ENCODE data around the gene MDM2.

MDM2 gene

GRCh38 chr12:68878283-68878682 is 70.3 kb downstream of the MDM2 start:
- H3K27ac ChIP-seq (ENCODE audit: low read length): no peak overlapping the region
- no peaks in the 10 kb centered on the region for H3K4me1 ChIP-seq (ENCODE audit: control insufficient read depth, low read depth, low read length)
- H3K9me3 ChIP-seq (ENCODE audit: control insufficient read depth, low read depth, low read length): no peaks in the 10 kb centered on the region
- H3K9ac ChIP-seq (ENCODE audit: low read length): no peak overlapping the region
- no peaks in the 10 kb centered on the region for H3K36me3 ChIP-seq (ENCODE audit: control insufficient read depth, low read depth, low read length)
- no peaks in the 10 kb centered on the region for H3K27me3 ChIP-seq (ENCODE audit: control insufficient read depth, insufficient read depth, low read length)
- H3K4me3 ChIP-seq (ENCODE audit: low read length): no peak overlapping the region

GRCh38 chr12:68878846-68879245 is 70.9 kb downstream of the MDM2 start:
- Histone ChIP-seq H3K27ac (ENCODE audit: low read length) (no peak overlapping the region), H3K36me3 (ENCODE audit: control insufficient read depth, low read depth, low read length) (no peaks in the 10 kb centered on the region), H3K9ac (ENCODE audit: low read length) (no peak overlapping the region), H3K4me1 (ENCODE audit: control insufficient read depth, low read depth, low read length) (no peaks in the 10 kb centered on the region), H3K4me3 (ENCODE audit: low read length) (no peak overlapping the region), H3K9me3 (ENCODE audit: control insufficient read depth, low read depth, low read length) (no peaks in the 10 kb centered on the region), H3K27me3 (ENCODE audit: control insufficient read depth, insufficient read depth, low read length) (no peaks in the 10 kb centered on the region)

- no peak overlapping the region for H3K27ac ChIP-seq (ENCODE audit: low read length)
- no peak overlapping the region for H3K4me3 ChIP-seq (ENCODE audit: low read length)
- H3K9me3 ChIP-seq (ENCODE audit: control insufficient read depth, low read depth, low read length): no peaks in the 10 kb centered on the region
- H3K4me1 ChIP-seq (ENCODE audit: control insufficient read depth, low read depth, low read length): no peaks in the 10 kb centered on the region
- H3K27me3 ChIP-seq (ENCODE audit: control insufficient read depth, insufficient read depth, low read length): no peaks in the 10 kb centered on the region
- no peak overlapping the region for H3K9ac ChIP-seq (ENCODE audit: low read length)
- no peaks in the 10 kb centered on the region for H3K36me3 ChIP-seq (ENCODE audit: control insufficient read depth, low read depth, low read length)
Measured at GRCh38 chr12:68880660-68881325, 72.8 kb downstream of the MDM2 start.

GRCh38 chr12:68882251-68882964 is 74.4 kb downstream of the MDM2 start:
- no peaks in the 10 kb centered on the region for H3K27me3 ChIP-seq (ENCODE audit: control insufficient read depth, insufficient read depth, low read length)
- no peak overlapping the region for H3K9ac ChIP-seq (ENCODE audit: low read length)
- H3K36me3 ChIP-seq (ENCODE audit: control insufficient read depth, low read depth, low read length): no peaks in the 10 kb centered on the region
- no peak overlapping the region for H3K27ac ChIP-seq (ENCODE audit: low read length)
- H3K9me3 ChIP-seq (ENCODE audit: control insufficient read depth, low read depth, low read length): no peaks in the 10 kb centered on the region
- H3K4me1 ChIP-seq (ENCODE audit: control insufficient read depth, low read depth, low read length): no peaks in the 10 kb centered on the region
- H3K4me3 ChIP-seq (ENCODE audit: low read length): no peak overlapping the region

- H3K4me1 ChIP-seq (ENCODE audit: control insufficient read depth, low read depth, low read length): no peaks in the 10 kb centered on the region
- H3K9ac ChIP-seq (ENCODE audit: low read length): no peak overlapping the region
- H3K36me3 ChIP-seq (ENCODE audit: control insufficient read depth, low read depth, low read length): no peaks in the 10 kb centered on the region
- H3K27ac ChIP-seq (ENCODE audit: low read length): no peak overlapping the region
- H3K27me3 ChIP-seq (ENCODE audit: control insufficient read depth, insufficient read depth, low read length): no peaks in the 10 kb centered on the region
- no peaks in the 10 kb centered on the region for H3K9me3 ChIP-seq (ENCODE audit: control insufficient read depth, low read depth, low read length)
- H3K4me3 ChIP-seq (ENCODE audit: low read length): no peak overlapping the region
Measured at GRCh38 chr12:68883151-68883550, 75.2 kb downstream of the MDM2 start.

- Histone ChIP-seq H3K4me3 (ENCODE audit: low read length) (no peak overlapping the region), H3K27me3 (ENCODE audit: control insufficient read depth, insufficient read depth, low read length) (no peaks in the 10 kb centered on the region), H3K9me3 (ENCODE audit: control insufficient read depth, low read depth, low read length) (no peaks in the 10 kb centered on the region), H3K27ac (ENCODE audit: low read length) (no peak overlapping the region), H3K9ac (ENCODE audit: low read length) (no peak overlapping the region), H3K4me1 (ENCODE audit: control insufficient read depth, low read depth, low read length) (no peaks in the 10 kb centered on the region), H3K36me3 (ENCODE audit: control insufficient read depth, low read depth, low read length) (no peaks in the 10 kb centered on the region)
Measured at GRCh38 chr12:68884251-68884650, 76.3 kb downstream of the MDM2 start.

- Histone ChIP-seq H3K36me3 (ENCODE audit: control insufficient read depth, low read depth, low read length) (no peaks in the 10 kb centered on the region), H3K27ac (ENCODE audit: low read length) (no peak overlapping the region), H3K4me1 (ENCODE audit: control insufficient read depth, low read depth, low read length) (no peaks in the 10 kb centered on the region), H3K9me3 (ENCODE audit: control insufficient read depth, low read depth, low read length) (no peaks in the 10 kb centered on the region), H3K4me3 (ENCODE audit: low read length) (no peak overlapping the region), H3K9ac (ENCODE audit: low read length) (no peak overlapping the region), H3K27me3 (ENCODE audit: control insufficient read depth, insufficient read depth, low read length) (no peaks in the 10 kb centered on the region)
Measured at GRCh38 chr12:68885381-68885780, 77.4 kb downstream of the MDM2 start.

GRCh38 chr12:68886636-68887572 is 78.9 kb downstream of the MDM2 start:
- Histone ChIP-seq H3K4me1 (ENCODE audit: control insufficient read depth, low read depth, low read length) (no peaks in the 10 kb centered on the region), H3K9ac (ENCODE audit: low read length) (no peak overlapping the region)

GRCh38 chr12:68887641-68888040 is 79.7 kb downstream of the MDM2 start:
- no peaks in the 10 kb centered on the region for H3K4me1 ChIP-seq (ENCODE audit: control insufficient read depth, low read depth, low read length)
- H3K4me3 ChIP-seq (ENCODE audit: low read length): no peak overlapping the region

More at GRCh38 chr12:68886636-68887572, 78.9 kb downstream of the MDM2 start:
- H3K27ac ChIP-seq (ENCODE audit: low read length): no peak overlapping the region
- no peak overlapping the region for H3K4me3 ChIP-seq (ENCODE audit: low read length)
- H3K27me3 ChIP-seq (ENCODE audit: control insufficient read depth, insufficient read depth, low read length): no peaks in the 10 kb centered on the region
- H3K36me3 ChIP-seq (ENCODE audit: control insufficient read depth, low read depth, low read length): no peaks in the 10 kb centered on the region
- H3K9me3 ChIP-seq (ENCODE audit: control insufficient read depth, low read depth, low read length): no peaks in the 10 kb centered on the region

GRCh38 chr12:68888243-68888642 is 80.3 kb downstream of the MDM2 start:
- Histone ChIP-seq H3K9me3 (ENCODE audit: control insufficient read depth, low read depth, low read length) (no peaks in the 10 kb centered on the region), H3K4me3 (ENCODE audit: low read length) (no peak overlapping the region), H3K36me3 (ENCODE audit: control insufficient read depth, low read depth, low read length) (no peaks in the 10 kb centered on the region), H3K27ac (ENCODE audit: low read length) (no peak overlapping the region), H3K9ac (ENCODE audit: low read length) (no peak overlapping the region), H3K27me3 (ENCODE audit: control insufficient read depth, insufficient read depth, low read length) (no peaks in the 10 kb centered on the region), H3K4me1 (ENCODE audit: control insufficient read depth, low read depth, low read length) (no peaks in the 10 kb centered on the region)

More at GRCh38 chr12:68887641-68888040, 79.7 kb downstream of the MDM2 start:
- Histone ChIP-seq H3K27ac (ENCODE audit: low read length) (no peak overlapping the region), H3K9me3 (ENCODE audit: control insufficient read depth, low read depth, low read length) (no peaks in the 10 kb centered on the region), H3K9ac (ENCODE audit: low read length) (no peak overlapping the region), H3K36me3 (ENCODE audit: control insufficient read depth, low read depth, low read length) (no peaks in the 10 kb centered on the region), H3K27me3 (ENCODE audit: control insufficient read depth, insufficient read depth, low read length) (no peaks in the 10 kb centered on the region)

GRCh38 chr12:68890701-68891113 is 82.7 kb downstream of the MDM2 start:
- Histone ChIP-seq H3K27me3 (ENCODE audit: control insufficient read depth, insufficient read depth, low read length) (no peaks in the 10 kb centered on the region), H3K27ac (ENCODE audit: low read length) (no peak overlapping the region), H3K4me3 (ENCODE audit: low read length) (no peak overlapping the region), H3K36me3 (ENCODE audit: control insufficient read depth, low read depth, low read length) (no peaks in the 10 kb centered on the region), H3K4me1 (ENCODE audit: control insufficient read depth, low read depth, low read length) (no peaks in the 10 kb centered on the region), H3K9me3 (ENCODE audit: control insufficient read depth, low read depth, low read length) (no peaks in the 10 kb centered on the region), H3K9ac (ENCODE audit: low read length) (no peak overlapping the region)
